Measurements from ENCODE around the gene FKBP15. TPM values are rescaled to one million over a fixed set of nuclear protein-coding genes. Genes with fewer than 3 reads are reported as not detected.

Gene FKBP15
- total RNA-seq, 1 experiment from 2014 or later = 18.5 TPM

- Histone ChIP-seq H3K4me1 (ENCODE audit: insufficient read depth, low read length) (peaks cover 6% of the 10 kb centered on the region; the same call in 1 of the 2 replicates), H3K9me3 (ENCODE audit: control insufficient read depth, low read depth, low read length) (no peaks in the 10 kb centered on the region), H4K5ac (ENCODE audit: insufficient read length, low read depth, low read length) (no peak overlapping the region), H3K9ac (ENCODE audit: extremely low read depth, insufficient read length, low read length) (peak overlapping the region; percentile 88), H2BK12ac (ENCODE audit: insufficient read length, low read depth, low read length) (no peak overlapping the region), H3K27me3 (ENCODE audit: insufficient read depth, low read length) (no peaks in the 10 kb centered on the region), H4K20me1 (ENCODE audit: control insufficient read depth, insufficient read depth, insufficient read length) (no peaks in the 10 kb centered on the region), H3K23ac (ENCODE audit: insufficient read length, low read depth, low read length) (no peak overlapping the region), H2BK120ac (ENCODE audit: low read depth, low read length, poor library complexity, severe bottlenecking) (no peak overlapping the region), H3K27ac (ENCODE audit: insufficient read length, low read depth, low read length) (no peak overlapping the region), H2BK15ac (ENCODE audit: low read depth, low read length) (no peak overlapping the region), H4K8ac (replicated peaks; ENCODE audit: insufficient read length, low read depth, low read length) (no peak overlapping the region), H3K14ac (ENCODE audit: insufficient read depth, low read length) (no peak overlapping the region), H3K23me2 (ENCODE audit: insufficient read length, low read depth, low read length, poor library complexity, severe bottlenecking) (peaks cover 12% of the 10 kb centered on the region), H2BK5ac (ENCODE audit: insufficient read length, low read length) (no peak overlapping the region), H3K18ac (ENCODE audit: insufficient read length, low read depth, low read length) (no peak overlapping the region), H3K79me1 (ENCODE audit: insufficient read depth, low read depth, low read length, poor library complexity, severe bottlenecking) (peaks cover 3% of the 10 kb centered on the region), H2AK5ac (ENCODE audit: insufficient read length, low read length) (no peak overlapping the region), H3K79me2 (ENCODE audit: insufficient read depth, low read length) (peaks cover 15% of the 10 kb centered on the region), H3K56ac (ENCODE audit: insufficient read length, low read depth, low read length) (no peak overlapping the region), H3T11ph (ENCODE audit: low read length) (no peak overlapping the region), H4K91ac (ENCODE audit: insufficient read length, low read depth, low read length) (no peak overlapping the region), H3K4me2 (ENCODE audit: insufficient read depth, insufficient read length, low read length) (peak overlapping the region; percentile 94), H2AFZ (ENCODE audit: low read length) (no peak overlapping the region), H3K4ac (ENCODE audit: low read depth, low read length) (no peak overlapping the region), H2BK20ac (ENCODE audit: low read depth, low read length, poor library complexity, severe bottlenecking) (no peak overlapping the region)
- Mint-ChIP-seq H3K36me3 (ENCODE audit: insufficient read depth in 1 of 3, low read depth in 3 of 3) (peaks cover 0 to 4% (median 0%) of the 10 kb centered on the region in 3 experiments; a peak in 2 of 7 replicates), H3K27me3 (ENCODE audit: low read depth) (no peaks in the 10 kb centered on the region), H3K4me1 (peaks cover 22 to 27% of the 10 kb centered on the region in 2 experiments), H3K4me3 (peak overlapping the region; percentile 97 to 98), H3K9me3 (no peaks in the 10 kb centered on the region; a peak in 1 of 5 replicates), H3K27ac (peak overlapping the region in 2 of 3 experiments; percentile 3 to 49; a peak in 2 of 7 replicates)
- TF ChIP-seq CTCF (conservative IDR thresholded peaks at IDR 0.05) = no peak
- no CpG with 5 or more reads among the region's 5 CpGs for WGBS (ENCODE audit: extremely low coverage, insufficient read length, low lambda C conversion rate)
- no peak for DNase-seq
These were observed 1.4 kb upstream of the FKBP15 start for GRCh38 chr9:113222482-113222841.
